Measurements from ENCODE around the gene HSPE1.

HSPE1 gene

GRCh38 chr2:197502685-197503084 lies 2.5 kb downstream of the HSPE1 start:
- H3K4me3 Mint-ChIP-seq, result peak overlapping the region; percentile 84
- ATAC-seq (replicated peaks; ENCODE audit: extremely low read depth, poor library complexity, severe bottlenecking), result no peak
- peak overlapping the region; percentile 93 for H3K27ac Mint-ChIP-seq (ENCODE audit: low read depth)

DNA sequence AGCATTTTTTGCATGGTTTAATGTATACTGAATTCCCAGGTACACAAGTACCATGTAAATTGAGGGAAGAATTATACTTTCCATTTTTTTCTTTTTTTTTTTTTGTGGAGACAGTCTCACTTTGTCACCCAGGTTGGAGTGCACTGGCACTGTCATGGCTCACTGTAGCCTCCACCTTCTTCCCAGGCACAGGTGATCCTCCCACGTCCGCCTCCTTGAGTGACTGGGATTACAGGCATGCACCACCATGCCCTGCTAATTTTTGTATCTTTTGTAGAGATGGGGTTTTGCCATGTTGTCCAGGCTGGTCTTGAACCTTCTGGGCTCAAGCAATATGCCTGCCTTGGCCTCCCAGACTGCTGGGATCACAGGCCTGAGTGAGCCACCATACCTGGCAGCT lies 3.8 kb downstream of the HSPE1 start:
- Mint-ChIP-seq H3K27me3 (no peaks in the 10 kb centered on the region), H3K36me3 (ENCODE audit: insufficient read depth) (peaks cover 38% of the 10 kb centered on the region), H3K4me1 (peaks cover 19% of the 10 kb centered on the region), H3K27ac (ENCODE audit: low read depth) (no peak overlapping the region), H3K4me3 (no peak overlapping the region), H3K9me3 (no peaks in the 10 kb centered on the region)
- ATAC-seq (replicated peaks; ENCODE audit: extremely low read depth, poor library complexity, severe bottlenecking), result no peak
- no peak for DNase-seq (ENCODE audit: low spot score in 2 of 2)

More at GRCh38 chr2:197502685-197503084, 2.5 kb downstream of the HSPE1 start:
- Mint-ChIP-seq H3K9me3 (no peaks in the 10 kb centered on the region), H3K4me1 (peaks cover 27% of the 10 kb centered on the region), H3K27me3 (no peaks in the 10 kb centered on the region), H3K36me3 (ENCODE audit: insufficient read depth) (peaks cover 44% of the 10 kb centered on the region)
- DNase-seq (ENCODE audit: low spot score in 2 of 2), result no peak

GRCh38 chr2:197504512-197504911 lies 4.3 kb downstream of the HSPE1 start:
- H3K36me3 Mint-ChIP-seq (ENCODE audit: insufficient read depth), result peaks cover 36% of the 10 kb centered on the region
- H3K4me1 Mint-ChIP-seq, result peaks cover 19% of the 10 kb centered on the region
- no peak for ATAC-seq (replicated peaks; ENCODE audit: extremely low read depth, poor library complexity, severe bottlenecking)
- H3K4me3 Mint-ChIP-seq, result no peak overlapping the region
- DNase-seq (ENCODE audit: low spot score in 2 of 2), result no peak
- no peak overlapping the region for H3K27ac Mint-ChIP-seq (ENCODE audit: low read depth)
- H3K27me3 Mint-ChIP-seq, result no peaks in the 10 kb centered on the region
- H3K9me3 Mint-ChIP-seq, result no peaks in the 10 kb centered on the region

DNA sequence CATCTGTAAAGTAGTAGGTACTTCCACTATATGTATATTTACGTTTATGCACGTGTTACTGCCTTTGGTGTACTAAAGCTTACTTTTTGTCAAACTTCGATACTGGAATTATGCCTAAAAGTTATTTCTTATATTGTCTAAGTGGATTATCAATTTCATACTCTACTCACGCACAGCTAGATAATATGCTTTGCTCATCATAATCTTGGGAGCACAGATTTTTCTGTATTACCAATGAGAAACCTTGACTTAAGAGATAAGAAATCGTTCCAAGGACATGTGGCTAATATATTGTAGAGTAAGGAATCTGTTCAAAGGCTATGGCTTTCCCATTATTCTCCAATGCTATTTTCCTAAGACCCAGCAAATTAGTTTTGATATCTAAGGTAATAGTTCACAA lies 6.5 kb downstream of the HSPE1 start:
- ATAC-seq (replicated peaks; ENCODE audit: extremely low read depth, poor library complexity, severe bottlenecking), result no peak

DNA sequence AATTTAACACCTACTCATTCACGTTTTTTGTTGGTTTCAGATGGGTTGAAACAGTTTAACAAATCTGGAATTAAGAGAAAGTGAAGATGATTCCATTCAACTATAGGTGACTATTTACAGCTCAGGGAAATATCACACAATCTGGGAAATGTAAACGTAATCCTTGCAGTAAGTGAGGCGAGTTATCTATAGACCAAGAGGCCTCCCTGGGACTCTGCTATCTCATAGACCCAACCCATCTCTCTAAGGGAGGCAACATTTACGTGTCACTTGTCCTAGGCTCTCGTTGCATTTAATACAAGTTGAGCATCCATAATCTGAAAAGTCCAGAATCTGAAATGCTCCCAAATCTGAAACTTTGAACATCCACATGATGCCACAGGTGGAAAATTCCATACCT lies 13.7 kb downstream of the HSPE1 start:
- DNase-seq (ENCODE audit: low spot score in 2 of 2) (no peak), ATAC-seq (replicated peaks; ENCODE audit: extremely low read depth, poor library complexity, severe bottlenecking) (no peak)
- H3K36me3 Mint-ChIP-seq (ENCODE audit: insufficient read depth), result peaks cover 12% of the 10 kb centered on the region
- H3K27me3 Mint-ChIP-seq, result no peaks in the 10 kb centered on the region
- H3K4me3 Mint-ChIP-seq, result no peak overlapping the region
- H3K4me1 Mint-ChIP-seq, result peaks cover 25% of the 10 kb centered on the region
- no peaks in the 10 kb centered on the region for H3K9me3 Mint-ChIP-seq
- no peak overlapping the region for H3K27ac Mint-ChIP-seq (ENCODE audit: low read depth)

More for the DNA sequence above, 6.5 kb downstream of the HSPE1 start:
- Mint-ChIP-seq H3K27me3 (no peaks in the 10 kb centered on the region), H3K4me3 (no peak overlapping the region), H3K36me3 (ENCODE audit: insufficient read depth) (peaks cover 19% of the 10 kb centered on the region), H3K4me1 (peaks cover 9% of the 10 kb centered on the region), H3K9me3 (no peaks in the 10 kb centered on the region), H3K27ac (ENCODE audit: low read depth) (no peak overlapping the region)
- no peak for DNase-seq (ENCODE audit: low spot score in 2 of 2)

DNA sequence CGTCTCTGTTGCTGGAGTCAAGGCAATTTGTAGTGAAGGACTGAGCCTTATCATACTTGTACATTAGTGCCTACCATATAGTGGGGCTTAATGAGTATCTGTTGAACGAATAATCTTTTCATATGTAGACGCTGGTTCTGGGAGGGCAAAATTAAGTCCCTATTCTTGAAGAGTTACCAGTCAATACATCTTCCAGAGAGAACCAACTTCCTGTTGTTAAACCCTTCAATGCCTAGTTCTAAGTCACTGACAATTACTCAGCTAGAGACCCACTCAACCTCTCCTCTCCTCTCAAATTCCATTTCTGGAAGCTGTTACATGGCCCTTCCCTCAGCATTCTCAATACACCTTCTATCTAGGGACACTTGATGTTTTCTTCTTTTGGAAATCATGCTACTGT lies 14.6 kb downstream of the HSPE1 start:
- DNase-seq (ENCODE audit: low spot score in 2 of 2), result no peak
- peaks cover 25% of the 10 kb centered on the region for H3K4me1 Mint-ChIP-seq

GRCh38 chr2:197515315-197515738 lies 15.1 kb downstream of the HSPE1 start:
- H3K9me3 Mint-ChIP-seq, result no peaks in the 10 kb centered on the region
- H3K36me3 Mint-ChIP-seq (ENCODE audit: insufficient read depth), result peaks cover 10% of the 10 kb centered on the region
- H3K27me3 Mint-ChIP-seq, result no peaks in the 10 kb centered on the region
- peak overlapping the region; percentile 96 for H3K4me3 Mint-ChIP-seq
- DNase-seq (ENCODE audit: low spot score in 2 of 2) (no peak), ATAC-seq (replicated peaks; ENCODE audit: extremely low read depth, poor library complexity, severe bottlenecking) (peak; percentile 25)
- H3K4me1 Mint-ChIP-seq, result peaks cover 25% of the 10 kb centered on the region
- H3K27ac Mint-ChIP-seq (ENCODE audit: low read depth), result peak overlapping the region; percentile 90

More for the DNA sequence above, 14.6 kb downstream of the HSPE1 start:
- no peaks in the 10 kb centered on the region for H3K27me3 Mint-ChIP-seq
- ATAC-seq (replicated peaks; ENCODE audit: extremely low read depth, poor library complexity, severe bottlenecking), result no peak
- peak overlapping the region; percentile 90 for H3K27ac Mint-ChIP-seq (ENCODE audit: low read depth)
- H3K9me3 Mint-ChIP-seq, result no peaks in the 10 kb centered on the region
- H3K36me3 Mint-ChIP-seq (ENCODE audit: insufficient read depth), result peaks cover 10% of the 10 kb centered on the region
- peak overlapping the region; percentile 96 for H3K4me3 Mint-ChIP-seq

DNA sequence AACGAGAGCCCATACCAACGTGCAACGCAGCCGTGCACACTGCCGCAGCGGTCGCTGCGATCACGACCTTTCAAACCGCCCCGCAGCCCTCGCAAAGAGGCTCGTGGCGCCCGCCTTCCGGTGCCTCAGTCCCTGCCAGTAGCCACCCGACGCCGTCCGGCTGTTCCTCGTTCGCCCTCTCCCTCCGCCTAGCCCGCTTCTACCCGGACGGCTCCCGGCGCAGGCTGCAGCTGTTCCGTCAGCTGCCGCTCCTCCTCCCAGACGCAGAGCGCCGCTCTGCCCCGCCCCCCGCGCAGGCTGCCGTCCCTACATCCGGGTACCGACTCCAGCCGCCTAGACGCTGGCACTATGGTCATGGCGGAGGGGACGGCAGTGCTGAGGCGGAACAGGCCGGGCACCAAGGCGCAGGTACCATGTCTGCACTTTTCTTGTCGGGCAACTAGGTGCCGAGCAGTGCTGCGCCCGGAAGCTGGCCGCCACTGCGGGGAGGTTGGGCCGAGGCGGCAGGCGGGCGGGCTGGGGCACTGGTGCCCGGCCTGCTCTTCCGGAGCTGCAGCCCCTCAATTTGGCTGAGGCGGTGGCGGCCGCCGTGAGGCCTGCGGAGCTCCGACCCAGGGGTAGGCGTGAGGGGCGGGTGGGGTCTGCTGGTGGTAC lies 15.7 kb downstream of the HSPE1 start, which contains the start of gene MOB4:
Gene MOB4 (plus strand): TSS at position 328 of the 654 bp plus-strand sequence. CDS start 21 bp downstream, at position 349.
- DNase-seq (ENCODE audit: low spot score in 2 of 2) (peak; percentile 88 to 90), ATAC-seq (replicated peaks; ENCODE audit: extremely low read depth, poor library complexity, severe bottlenecking) (peak; percentile 85)
- Mint-ChIP-seq H3K27ac (ENCODE audit: low read depth) (peak within 1 kb of the TSS; percentile 90), H3K27me3 (no peaks in the 10 kb centered on the region), H3K36me3 (ENCODE audit: insufficient read depth) (peaks cover 11% of the 10 kb centered on the region), H3K4me1 (peaks cover 27% of the 10 kb centered on the region), H3K4me3 (peak within 1 kb of the TSS; percentile 96), H3K9me3 (peaks cover 2% of the 10 kb centered on the region)

DNA sequence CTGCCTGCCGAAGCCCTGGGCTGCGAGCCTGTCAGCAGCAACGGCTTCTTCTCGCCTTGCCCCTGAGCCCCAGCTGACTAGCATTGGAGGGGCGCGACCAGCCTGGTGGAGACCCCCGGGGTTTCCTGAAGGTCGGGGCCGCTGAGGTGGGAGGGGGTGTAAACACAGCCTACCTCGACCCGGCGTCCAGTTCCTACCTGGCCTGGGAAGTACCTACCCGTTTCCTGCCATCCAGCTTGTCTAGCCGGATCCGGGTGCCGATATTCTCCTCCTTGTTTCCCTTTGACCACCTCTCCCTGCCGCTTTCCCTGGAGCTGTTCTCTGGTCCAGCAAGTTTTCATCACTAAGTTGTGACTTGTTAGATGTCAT lies 16.2 kb downstream of the HSPE1 start:
- DNase-seq (ENCODE audit: low spot score in 2 of 2) (no peak), ATAC-seq (replicated peaks; ENCODE audit: extremely low read depth, poor library complexity, severe bottlenecking) (peak; percentile 3)
- peaks cover 32% of the 10 kb centered on the region for H3K4me1 Mint-ChIP-seq
- no peaks in the 10 kb centered on the region for H3K27me3 Mint-ChIP-seq
- H3K27ac Mint-ChIP-seq (ENCODE audit: low read depth), result peak overlapping the region; percentile 90
- peak overlapping the region; percentile 96 for H3K4me3 Mint-ChIP-seq
- H3K9me3 Mint-ChIP-seq, result peaks cover 5% of the 10 kb centered on the region
- peaks cover 15% of the 10 kb centered on the region for H3K36me3 Mint-ChIP-seq (ENCODE audit: insufficient read depth)

DNA sequence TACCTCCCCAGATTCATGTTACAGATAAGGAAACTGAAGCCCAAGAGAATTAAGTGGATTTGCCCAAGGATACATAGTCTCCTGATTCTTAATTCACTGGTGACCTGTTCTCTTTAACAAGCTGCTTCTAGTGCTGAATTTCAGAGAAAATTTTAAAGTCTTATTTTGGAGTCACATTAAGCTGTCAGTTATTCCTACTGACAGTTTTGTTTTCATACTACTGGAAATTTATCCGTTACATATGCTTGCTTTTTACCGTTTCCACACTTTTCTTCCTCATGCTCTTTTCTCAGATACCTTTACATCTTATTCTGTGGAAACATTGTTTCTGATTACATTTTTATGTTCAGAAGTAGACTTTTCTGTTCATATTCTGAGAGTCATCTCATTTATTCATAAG lies 17.0 kb downstream of the HSPE1 start:
- Mint-ChIP-seq H3K27me3 (no peaks in the 10 kb centered on the region), H3K27ac (ENCODE audit: low read depth) (peak overlapping the region; percentile 90), H3K36me3 (ENCODE audit: insufficient read depth) (peaks cover 15% of the 10 kb centered on the region), H3K9me3 (peaks cover 5% of the 10 kb centered on the region), H3K4me1 (peaks cover 33% of the 10 kb centered on the region), H3K4me3 (peak overlapping the region; percentile 96)
- ATAC-seq (replicated peaks; ENCODE audit: extremely low read depth, poor library complexity, severe bottlenecking) (no peak), DNase-seq (ENCODE audit: low spot score in 2 of 2) (no peak)

DNA sequence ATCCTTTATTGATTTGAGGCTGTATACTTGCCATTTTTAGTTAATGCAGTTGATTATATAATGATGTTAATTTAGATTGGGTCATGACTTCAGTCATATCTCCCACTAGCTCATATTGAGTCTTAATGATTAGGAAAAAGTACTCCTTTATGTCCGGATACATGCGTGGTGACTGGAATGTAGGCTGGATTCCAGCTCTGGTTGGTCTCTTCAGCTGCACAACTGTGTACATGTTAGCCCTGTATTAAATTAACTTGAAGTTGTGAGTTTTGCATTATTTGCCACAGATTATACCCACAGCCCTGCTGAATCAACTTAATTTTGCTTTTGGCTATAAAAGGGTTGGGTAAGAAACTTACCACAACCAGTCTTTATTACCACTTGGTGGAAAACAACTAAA lies 38.2 kb downstream of the HSPE1 start:
- Mint-ChIP-seq H3K36me3 (ENCODE audit: insufficient read depth) (peaks cover 64% of the 10 kb centered on the region), H3K4me1 (peaks cover 42% of the 10 kb centered on the region), H3K9me3 (no peaks in the 10 kb centered on the region)

DNA sequence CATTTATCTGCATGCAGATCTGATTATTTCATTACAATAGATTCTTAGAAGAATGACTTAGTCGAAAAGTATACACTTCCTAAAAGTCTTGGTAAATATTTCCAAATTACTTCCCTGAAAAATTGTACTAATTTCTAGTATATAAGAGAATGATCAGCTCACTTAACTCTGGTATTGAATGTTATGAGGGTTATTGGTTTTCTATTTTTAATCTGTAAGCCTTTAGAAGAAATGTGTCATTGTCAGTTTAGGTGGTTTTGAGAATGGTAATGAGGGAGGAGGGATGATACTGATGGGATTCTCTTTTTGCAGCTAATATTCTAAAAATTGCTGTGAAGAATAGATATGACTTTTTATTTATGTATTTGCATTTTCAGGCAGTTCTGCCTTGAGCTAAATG lies 39.6 kb downstream of the HSPE1 start:
- Mint-ChIP-seq H3K4me3 (no peak overlapping the region), H3K27me3 (no peaks in the 10 kb centered on the region), H3K36me3 (ENCODE audit: insufficient read depth) (peaks cover 70% of the 10 kb centered on the region), H3K4me1 (peaks cover 33% of the 10 kb centered on the region), H3K27ac (ENCODE audit: low read depth) (no peak overlapping the region), H3K9me3 (no peaks in the 10 kb centered on the region)
- no peak for DNase-seq (ENCODE audit: low spot score in 2 of 2)
- no peak for ATAC-seq (replicated peaks; ENCODE audit: extremely low read depth, poor library complexity, severe bottlenecking)

More for the DNA sequence above, 38.2 kb downstream of the HSPE1 start:
- DNase-seq (ENCODE audit: low spot score in 2 of 2) (no peak), ATAC-seq (replicated peaks; ENCODE audit: extremely low read depth, poor library complexity, severe bottlenecking) (no peak)
- no peaks in the 10 kb centered on the region for H3K27me3 Mint-ChIP-seq
- H3K4me3 Mint-ChIP-seq, result no peak overlapping the region
- H3K27ac Mint-ChIP-seq (ENCODE audit: low read depth), result peak overlapping the region; percentile 70

- peaks cover 33% of the 10 kb centered on the region for H3K4me1 Mint-ChIP-seq
- H3K4me3 Mint-ChIP-seq, result no peak overlapping the region
- DNase-seq (ENCODE audit: low spot score in 2 of 2) (no peak), ATAC-seq (replicated peaks; ENCODE audit: extremely low read depth, poor library complexity, severe bottlenecking) (no peak)
- no peak overlapping the region for H3K27ac Mint-ChIP-seq (ENCODE audit: low read depth)
- peaks cover 63% of the 10 kb centered on the region for H3K36me3 Mint-ChIP-seq (ENCODE audit: insufficient read depth)
- H3K27me3 Mint-ChIP-seq, result no peaks in the 10 kb centered on the region
- no peaks in the 10 kb centered on the region for H3K9me3 Mint-ChIP-seq
Observed at GRCh38 chr2:197543206-197543605, 43.0 kb downstream of the HSPE1 start.

All from central memory CD8-positive, alpha-beta T cell (primary cell).